BE2C (cell line): ENCODE data around the gene TBC1D32.
"Not testable (repeated sequence)": the region's sequence is repeated elsewhere in the genome, so short reads cannot be mapped to it uniquely, and the experiment has no call there.

Experiments
- DNase-seq: peaks from one replicate; pipeline ENCODE4 v3.0.0-alpha.2; 2020
- H3K27me3 ChIP-seq: fragments of 250-450 bp; sonication (Bioruptor Pico); 2 replicates; pipeline ENCODE4 v1.5.1; 2020; ENCODE audit warnings: mild to moderate bottlenecking
- H3K36me3 ChIP-seq: fragments of 250-450 bp; sonication (Bioruptor Pico); 2 replicates; pipeline ENCODE4 v1.5.1; 2020; ENCODE audit warnings: mild to moderate bottlenecking
- H3K4me1 ChIP-seq: fragments of 250-450 bp; sonication (Bioruptor Pico); 2 replicates; pipeline ENCODE4 v1.5.1; 2020
- H3K4me3 ChIP-seq: 2 replicates; pipeline ENCODE4 v1.5.1; 2011; ENCODE audit warnings: low read depth, low read length
- H3K9me3 ChIP-seq: fragments of 250-450 bp; sonication (Bioruptor Pico); 2 replicates; pipeline ENCODE4 v1.5.1; 2020
- CTCF ChIP-seq: IDR thresholded peaks from 2 replicates; pipeline ENCODE4 v1.5.1; 2012; ENCODE audit warnings: mild to moderate bottlenecking, low read depth, low read length

TBC1D32 gene

DNA sequence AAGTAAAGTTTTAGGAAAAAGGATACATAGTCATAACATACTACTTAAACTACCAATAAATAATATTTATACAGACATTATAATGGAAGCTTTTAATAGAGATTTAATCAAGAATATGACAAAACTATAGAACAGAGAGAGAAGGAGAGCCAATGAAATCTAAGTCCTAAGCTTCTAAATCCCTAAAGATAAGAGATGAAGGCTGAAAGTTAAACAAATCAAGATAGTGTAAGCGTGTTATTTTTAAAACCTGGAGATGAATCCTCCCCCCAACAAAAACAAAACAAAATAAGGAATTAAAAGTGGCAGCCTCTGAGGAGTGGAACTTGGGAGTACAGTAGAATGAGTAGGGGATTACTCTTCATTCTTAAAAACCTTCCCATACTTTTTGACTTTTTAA lies 145.9 kb downstream of the TBC1D32 start:
- H3K36me3 ChIP-seq, result no peaks in the 10 kb centered on the region
- H3K9me3 ChIP-seq, result no peaks in the 10 kb centered on the region
- TF ChIP-seq CTCF, result no peak
- H3K4me1 ChIP-seq, result no peaks in the 10 kb centered on the region
- no peaks in the 10 kb centered on the region for H3K27me3 ChIP-seq
- no peak for DNase-seq
- H3K4me3 ChIP-seq, result no peak overlapping the region

DNA sequence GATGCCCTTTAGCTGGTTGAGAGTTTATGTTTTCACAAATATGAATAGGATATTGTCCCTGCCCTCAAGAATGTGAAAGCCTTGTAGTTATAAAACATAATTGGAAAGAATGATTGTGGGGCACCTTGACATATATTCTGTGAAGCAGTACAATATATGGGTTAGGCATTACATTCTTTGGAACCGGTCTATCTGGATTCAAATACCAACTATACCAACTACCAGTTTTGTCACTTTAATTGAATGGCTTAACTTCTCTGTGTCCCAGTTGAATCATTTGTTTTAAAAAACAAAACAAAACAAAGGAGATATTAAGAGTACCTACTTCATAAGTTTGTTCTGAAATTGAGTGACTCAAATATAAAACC lies 146.5 kb downstream of the TBC1D32 start:
- no peak for TF ChIP-seq CTCF
- DNase-seq, result no peak
- H3K4me3 ChIP-seq, result no peak overlapping the region

DNA sequence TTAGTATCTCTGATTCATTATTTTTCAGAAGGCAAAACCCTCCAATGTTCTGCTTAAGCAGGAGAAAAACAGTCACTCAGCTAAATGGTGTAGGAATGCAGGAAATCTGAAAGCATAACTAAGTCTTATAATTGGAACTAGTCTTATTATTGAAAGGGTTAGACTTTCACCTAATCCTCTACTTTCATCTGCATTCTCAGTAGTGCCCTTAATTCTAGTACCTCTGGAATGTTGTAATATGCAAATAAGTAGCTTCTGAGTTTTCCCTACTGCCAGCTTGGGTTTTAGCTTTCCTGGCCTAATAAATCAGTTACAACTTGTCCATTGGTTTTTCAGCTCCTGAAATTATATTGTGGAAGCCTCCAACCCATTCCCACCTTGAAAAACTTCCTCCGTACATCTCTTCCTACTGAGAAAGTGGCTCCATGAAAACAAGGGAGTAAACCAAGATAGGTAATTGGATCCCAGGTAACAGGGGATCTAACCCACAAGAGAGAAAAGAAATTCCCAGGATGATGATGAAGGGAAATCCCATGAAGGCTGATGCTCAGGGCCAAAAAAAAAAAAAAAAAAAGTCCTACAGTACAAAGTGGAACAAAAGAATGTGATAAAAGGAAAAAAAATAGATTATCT lies 147.0 kb downstream of the TBC1D32 start:
- Histone ChIP-seq H3K4me1 (no peaks in the 10 kb centered on the region), H3K4me3 (no peak overlapping the region), H3K9me3 (no peaks in the 10 kb centered on the region), H3K36me3 (no peaks in the 10 kb centered on the region), H3K27me3 (no peaks in the 10 kb centered on the region)
- DNase-seq, result no peak
- TF ChIP-seq CTCF, result no peak

More for the DNA sequence above, 146.5 kb downstream of the TBC1D32 start:
- no peaks in the 10 kb centered on the region for H3K4me1 ChIP-seq
- H3K36me3 ChIP-seq, result no peaks in the 10 kb centered on the region
- no peaks in the 10 kb centered on the region for H3K9me3 ChIP-seq
- H3K27me3 ChIP-seq, result no peaks in the 10 kb centered on the region

DNA sequence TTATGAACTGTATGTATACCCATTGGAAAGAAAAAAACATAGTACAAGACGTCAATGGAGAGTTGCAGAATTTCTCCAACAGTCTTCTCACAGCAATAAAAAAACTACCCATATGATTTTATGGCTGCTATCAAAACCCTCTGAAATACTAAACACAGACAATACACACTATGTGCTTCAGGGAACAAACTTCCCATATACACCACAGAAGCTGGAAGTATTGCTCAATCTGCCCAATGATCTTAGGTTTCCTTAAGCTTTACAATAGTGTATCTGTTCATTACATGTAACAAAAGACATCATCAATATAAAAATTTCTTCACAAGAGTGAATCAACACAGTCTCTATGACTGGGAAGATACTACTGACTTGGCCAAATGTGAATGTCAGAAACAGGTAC lies 150.5 kb downstream of the TBC1D32 start:
- Histone ChIP-seq H3K36me3 (no peaks in the 10 kb centered on the region), H3K27me3 (no peaks in the 10 kb centered on the region), H3K4me3 (no peak overlapping the region), H3K4me1 (no peaks in the 10 kb centered on the region), H3K9me3 (no peaks in the 10 kb centered on the region)
- no peak for TF ChIP-seq CTCF
- DNase-seq, result no peak

DNA sequence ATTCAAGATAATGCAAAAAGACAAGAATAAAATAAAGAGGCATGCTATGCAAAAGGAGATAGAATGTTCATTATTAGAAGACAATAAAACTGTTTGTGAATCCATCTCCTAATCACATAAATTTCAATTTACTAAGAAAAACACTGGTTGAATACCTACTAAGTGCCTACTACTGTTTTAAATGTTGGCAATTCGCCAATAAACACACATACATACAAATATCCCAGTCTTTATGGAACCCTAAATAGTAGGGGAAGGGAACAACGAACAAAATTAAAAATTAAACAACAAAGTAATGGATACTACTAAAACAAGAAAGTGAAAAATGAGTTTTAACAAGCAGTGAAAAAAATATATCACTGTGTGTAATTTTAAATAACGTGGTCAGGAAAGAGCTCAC lies 158.5 kb downstream of the TBC1D32 start:
- Histone ChIP-seq H3K9me3 (no peaks in the 10 kb centered on the region), H3K27me3 (no peaks in the 10 kb centered on the region), H3K4me1 (no peaks in the 10 kb centered on the region), H3K36me3 (no peaks in the 10 kb centered on the region), H3K4me3 (no peak overlapping the region)
- DNase-seq, result no peak
- TF ChIP-seq CTCF, result no peak

DNA sequence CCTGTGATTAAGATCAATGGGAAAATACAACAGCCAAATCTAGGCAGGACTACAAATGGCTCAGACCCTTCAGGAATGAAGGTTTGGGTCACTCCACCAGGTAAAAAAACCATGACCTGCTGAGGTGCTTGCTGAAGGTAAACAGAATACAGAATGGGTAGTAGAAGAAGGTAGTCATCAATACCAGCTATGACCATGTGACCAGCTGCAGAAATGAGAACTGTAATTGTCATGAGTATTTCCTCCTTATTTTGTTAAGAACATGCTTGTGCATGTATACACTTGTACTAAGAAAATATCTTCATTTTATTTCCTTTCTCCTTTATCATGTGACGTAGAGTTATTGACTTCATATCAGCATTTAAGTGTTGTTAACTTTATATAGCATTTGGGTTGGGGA lies 161.8 kb downstream of the TBC1D32 start:
- H3K4me3 ChIP-seq, H3K36me3 ChIP-seq, DNase-seq: not testable (repeated sequence)

GRCh38 chr6:121171879-121172278 lies 162.4 kb downstream of the TBC1D32 start:
- no peaks in the 10 kb centered on the region for H3K36me3 ChIP-seq
- no peak for DNase-seq
- TF ChIP-seq CTCF, result no peak
- H3K4me3 ChIP-seq, result no peak overlapping the region
- no peaks in the 10 kb centered on the region for H3K4me1 ChIP-seq
- H3K27me3 ChIP-seq, result no peaks in the 10 kb centered on the region
- H3K9me3 ChIP-seq, result no peaks in the 10 kb centered on the region

More for the DNA sequence above, 161.8 kb downstream of the TBC1D32 start:
- not testable (repeated sequence) for H3K9me3 ChIP-seq, H3K27me3 ChIP-seq, H3K4me1 ChIP-seq
